Epithelial cell of esophagus (primary cell): ENCODE measurements around the gene SAP30L.

ENCODE experiments used
- DNase-seq: peaks from one replicate; pipeline ENCODE4 v3.0.0; 2010; ENCODE audit warnings: low read depth
- H3K4me3 ChIP-seq: 2 replicates; pipeline ENCODE4 v1.5.1; 2011; ENCODE audit warnings: mild to moderate bottlenecking, low read length, control low read depth
- CTCF ChIP-seq: IDR thresholded peaks from 2 replicates; pipeline ENCODE4 v1.5.1; 2011; ENCODE audit warnings: low read depth, mild to moderate bottlenecking, low read length, control low read depth, inconsistent platforms; ENCODE audit not compliant: insufficient read depth; ENCODE audit errors: missing control alignments

Gene SAP30L

GRCh38 chr5:154459015-154459414 lies 13.2 kb downstream of the SAP30L start:
- no peak overlapping the region for H3K4me3 ChIP-seq
- no peak for DNase-seq
- TF ChIP-seq CTCF, result no peak

- H3K4me3 ChIP-seq, result no peak overlapping the region
Observed at GRCh38 chr5:154460172-154460571, 14.4 kb downstream of the SAP30L start.

DNA sequence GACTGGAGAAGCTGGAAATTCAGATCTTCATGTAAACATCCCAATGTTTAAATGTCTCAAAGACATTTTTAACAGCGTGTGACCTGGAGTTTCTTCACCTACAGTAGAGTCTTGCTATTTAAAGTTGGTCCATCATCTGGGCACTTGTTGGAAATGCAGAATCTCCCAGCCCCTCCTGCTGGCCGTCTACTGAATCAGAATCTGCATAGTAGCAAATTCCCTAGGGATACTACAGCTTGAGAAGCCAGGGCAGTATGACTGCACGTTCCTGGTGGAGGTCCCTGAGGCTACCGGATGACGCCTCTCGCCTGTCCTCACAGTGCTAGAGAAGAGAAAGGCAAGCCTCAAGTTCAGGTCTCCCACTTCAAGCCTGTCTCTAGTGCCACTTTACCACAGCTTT lies 15.7 kb downstream of the SAP30L start:
- peak; percentile 34 for TF ChIP-seq CTCF
- no peak overlapping the region for H3K4me3 ChIP-seq
- no peak for DNase-seq

More at GRCh38 chr5:154460172-154460571, 14.4 kb downstream of the SAP30L start:
- TF ChIP-seq CTCF, result no peak
- no peak for DNase-seq

DNA sequence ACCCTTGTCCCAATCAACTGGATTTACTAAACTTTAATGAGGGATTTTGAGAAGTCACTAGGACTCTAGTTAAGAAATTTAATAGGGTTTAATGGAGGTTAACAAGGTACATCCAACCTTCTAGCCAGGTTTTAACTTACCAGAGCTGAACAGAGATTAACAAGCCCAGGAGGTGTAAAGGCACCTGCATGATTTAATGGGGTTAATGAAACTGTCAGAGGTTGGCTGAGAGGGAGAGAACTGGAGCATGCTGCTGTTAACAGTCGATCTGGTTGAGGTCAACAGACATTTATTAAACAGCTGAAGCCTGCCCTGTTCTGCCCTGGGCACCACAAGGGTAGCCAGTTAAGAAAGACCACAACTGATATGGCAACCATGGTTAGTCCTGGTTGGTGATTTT lies 18.6 kb downstream of the SAP30L start:
- TF ChIP-seq CTCF, result no peak
- H3K4me3 ChIP-seq, result no peak overlapping the region
- DNase-seq, result no peak

DNA sequence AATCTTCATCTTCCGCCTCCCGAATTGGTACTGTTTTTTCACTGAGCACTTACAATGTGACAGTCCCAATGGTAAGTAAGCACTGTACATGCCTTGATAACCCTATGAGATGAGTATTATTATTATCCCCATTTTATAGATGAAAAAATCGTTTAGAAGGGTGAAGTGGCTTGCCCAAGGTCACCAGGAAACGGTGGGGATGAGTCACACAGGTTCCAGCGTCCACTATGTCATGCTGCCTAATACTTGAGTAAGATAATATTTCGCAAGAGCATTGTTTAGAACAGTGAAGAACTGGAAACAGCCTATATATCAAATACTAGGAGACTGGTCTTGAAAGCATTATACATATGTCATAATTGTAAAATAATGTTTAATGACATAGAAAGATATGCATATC lies 19.4 kb downstream of the SAP30L start:
- DNase-seq, result peak; percentile 92
- no peak for TF ChIP-seq CTCF
- H3K4me3 ChIP-seq, result no peak overlapping the region

GRCh38 chr5:154466147-154466546 lies 20.4 kb downstream of the SAP30L start:
- DNase-seq, result no peak
- no peak for TF ChIP-seq CTCF
- no peak overlapping the region for H3K4me3 ChIP-seq

DNA sequence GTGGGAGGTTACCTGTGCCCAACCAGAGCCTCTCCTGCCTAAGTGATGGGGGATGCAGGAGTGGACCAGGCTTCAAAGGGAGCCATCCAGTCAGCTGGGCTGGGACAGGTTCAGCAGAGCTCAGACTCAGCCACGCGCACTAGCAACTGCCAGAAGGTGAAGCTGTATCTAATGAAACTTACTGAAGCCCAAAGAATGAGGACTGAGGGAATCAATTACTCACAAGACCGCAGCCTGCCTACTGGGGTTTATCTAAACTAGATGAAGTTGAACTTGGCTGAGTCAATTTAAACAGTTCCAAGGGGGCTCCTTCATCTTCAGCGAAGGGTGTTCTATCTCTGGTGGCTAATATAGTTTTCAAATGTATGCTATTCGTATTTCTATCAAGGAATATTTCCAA lies 20.9 kb downstream of the SAP30L start:
- TF ChIP-seq CTCF, result no peak
- no peak for DNase-seq
- no peak overlapping the region for H3K4me3 ChIP-seq
